DMS79 treated with DMSO at 0.1 percent for 48 hours (cell line): ENCODE results near the gene USP5.

ENCODE experiments used
- DNase-seq: peaks from one replicate; lab custom pipeline; 2025; lab: John Stamatoyannopoulos, UW

Gene USP5

DNA sequence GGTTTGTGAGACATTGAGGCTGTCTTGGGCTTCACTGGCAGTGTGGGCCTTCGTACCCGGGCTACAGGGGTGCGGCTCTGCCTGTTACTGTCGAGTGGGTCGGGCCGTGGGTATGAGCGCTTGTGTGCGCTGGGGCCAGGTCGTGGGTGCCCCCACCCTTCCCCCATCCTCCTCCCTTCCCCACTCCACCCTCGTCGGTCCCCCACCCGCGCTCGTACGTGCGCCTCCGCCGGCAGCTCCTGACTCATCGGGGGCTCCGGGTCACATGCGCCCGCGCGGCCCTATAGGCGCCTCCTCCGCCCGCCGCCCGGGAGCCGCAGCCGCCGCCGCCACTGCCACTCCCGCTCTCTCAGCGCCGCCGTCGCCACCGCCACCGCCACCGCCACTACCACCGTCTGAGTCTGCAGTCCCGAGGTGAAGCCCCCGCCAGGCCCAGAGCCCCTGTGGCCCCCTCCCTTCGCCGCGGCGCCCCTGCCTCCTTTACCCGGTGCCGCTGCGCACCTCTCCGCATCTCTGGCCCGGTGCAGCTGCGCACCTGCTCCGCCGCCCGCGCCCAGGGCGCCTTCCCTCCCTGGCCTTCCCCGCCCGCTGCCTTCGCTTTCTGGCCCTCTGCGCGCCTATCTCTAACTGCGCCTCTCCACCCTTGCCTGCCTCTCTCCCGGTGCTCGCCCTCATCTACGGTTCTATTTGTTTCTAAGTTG is 62.4 kb downstream of the USP5 start, which contains the start of gene ENO2:
ENO2 (plus strand) TSS at position 335 of the 701 bp plus-strand sequence. CDS start 1,253 bp downstream, outside the sequence.
- peak; percentile 68 for DNase-seq

DNA sequence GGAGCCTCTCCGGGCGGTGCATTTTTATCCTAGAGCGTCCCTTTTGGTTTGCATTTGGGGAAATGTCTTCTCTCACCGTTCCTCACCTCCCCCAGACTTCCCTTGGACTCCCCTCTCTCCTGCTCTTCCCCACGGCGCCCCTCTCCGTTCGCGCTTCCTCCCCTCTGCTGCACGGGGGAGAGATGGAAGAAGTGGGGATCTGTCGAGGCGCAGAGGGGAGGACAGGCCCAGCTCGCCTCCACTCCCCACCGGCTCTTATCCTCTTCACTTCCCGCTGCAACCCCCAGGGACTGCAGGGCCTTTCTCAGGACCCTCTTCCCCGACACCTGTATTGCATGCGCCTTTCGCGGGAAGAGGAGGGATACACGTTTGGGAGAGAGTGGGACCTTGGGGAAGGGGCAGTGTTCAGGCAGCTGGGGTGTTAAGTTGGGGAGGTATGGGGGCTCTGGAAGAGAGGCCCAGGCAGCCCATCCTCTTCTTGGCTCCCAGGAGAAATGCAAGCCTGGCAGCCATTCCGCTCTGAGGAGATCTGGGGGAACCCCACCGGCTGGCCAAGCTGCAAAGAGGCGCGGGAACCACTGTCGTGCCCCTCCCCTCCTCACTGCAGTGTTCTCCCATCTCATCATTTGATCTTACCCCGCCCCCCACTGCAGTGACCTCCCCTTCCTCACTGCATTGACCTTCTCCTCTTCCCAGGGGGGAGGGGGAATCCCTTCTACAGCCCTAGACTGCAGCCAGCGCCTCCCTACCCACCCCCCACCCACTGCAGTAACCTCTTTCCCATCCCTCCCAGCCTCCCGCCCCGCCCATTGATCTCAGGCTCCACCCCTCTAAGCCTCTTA is 63.2 kb downstream of the USP5 start:
- DNase-seq: no peak

GRCh38 chr12:6915789-6916285 is 63.9 kb downstream of the USP5 start:
- DNase-seq: no peak
